NCI-H2196 (cell line): ENCODE data around the gene KLF16.
"Not testable (repeated sequence)": the region's sequence is repeated elsewhere in the genome, so short reads cannot be mapped to it uniquely, and the experiment has no call there.

Experiments
- DNase-seq: peaks from one replicate; lab custom pipeline; 2025; ENCODE audit not compliant: unreplicated experiment; lab: John Stamatoyannopoulos, UW

Gene KLF16

GRCh38 chr19:1863328-1863637, at the start of gene KLF16:
KLF16 (minus strand) TSS chr19:1863579; CDS start chr19:1863497, 82 bp downstream.
- no peak for DNase-seq

- DNase-seq = no peak
Observed at GRCh38 chr19:1912760-1913505, 49.6 kb upstream of the KLF16 start.

GRCh38 chr19:1911995-1912394, 48.6 kb upstream of the KLF16 start:
- no peak for DNase-seq

- DNase-seq = no peak
Observed at GRCh38 chr19:1911098-1911497, 47.7 kb upstream of the KLF16 start.

- no peak for DNase-seq
Observed at GRCh38 chr19:1910177-1910576, 46.8 kb upstream of the KLF16 start.

DNA sequence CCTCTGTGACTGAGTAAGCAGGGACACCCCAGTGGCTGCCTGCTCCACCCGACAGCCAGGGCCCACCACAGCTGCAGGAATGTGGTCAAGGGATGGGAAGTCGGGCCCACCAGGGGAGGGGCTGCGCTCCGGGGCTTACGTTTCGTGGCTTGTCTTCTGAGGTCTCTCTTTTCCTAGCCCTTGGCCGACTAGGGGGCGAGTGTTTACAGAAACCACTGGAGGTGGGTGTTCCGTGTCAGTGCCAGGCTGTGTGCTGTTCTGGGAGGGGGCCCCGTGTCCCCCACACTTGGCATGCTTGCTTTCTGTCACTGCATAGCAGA, 46.3 kb upstream of the KLF16 start:
- DNase-seq = no peak

GRCh38 chr19:1908364-1908678, 44.9 kb upstream of the KLF16 start:
- DNase-seq = no peak

DNA sequence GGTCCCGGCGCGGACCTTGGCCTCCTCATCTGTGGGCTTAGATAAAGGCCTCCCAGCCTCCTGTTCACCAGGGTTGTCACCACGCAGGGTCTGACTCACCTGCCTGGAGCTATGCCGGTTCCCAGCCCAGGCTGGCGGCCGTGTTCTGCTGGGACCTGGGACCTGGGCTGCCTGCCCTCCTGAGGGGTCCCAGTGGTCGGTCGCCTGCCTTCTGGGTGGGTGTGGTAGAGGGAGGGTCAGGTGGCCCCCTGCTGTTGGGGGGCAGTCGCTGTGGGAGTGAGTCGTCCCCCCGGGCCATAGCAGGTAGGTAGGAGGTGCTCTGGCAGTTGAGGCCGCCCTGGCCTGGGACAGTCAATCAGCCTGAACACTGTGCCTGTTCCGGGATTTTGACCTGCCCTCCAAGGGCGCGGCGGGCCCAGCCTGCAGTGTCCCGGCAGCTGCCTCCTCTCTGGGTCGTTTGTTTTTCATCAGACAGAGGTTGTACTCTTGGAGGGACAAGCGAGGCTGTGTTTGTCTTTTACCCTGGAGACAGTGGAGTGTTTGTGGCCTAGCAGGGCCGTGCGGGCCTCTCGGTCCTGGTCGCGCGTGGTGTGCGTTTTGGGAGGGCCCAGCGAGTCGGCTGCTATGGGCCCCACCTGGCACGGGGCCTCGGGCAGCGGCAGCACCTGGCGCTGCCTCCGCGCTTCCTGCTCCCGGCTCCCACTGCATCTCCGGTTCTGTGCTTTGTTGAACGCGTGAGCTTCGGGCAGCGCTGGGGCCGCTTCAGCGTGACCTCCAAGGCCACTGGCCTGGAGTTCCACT, 44.4 kb upstream of the KLF16 start:
- DNase-seq = no peak

GRCh38 chr19:1906985-1907562, 43.7 kb upstream of the KLF16 start:
- DNase-seq = no peak

DNA sequence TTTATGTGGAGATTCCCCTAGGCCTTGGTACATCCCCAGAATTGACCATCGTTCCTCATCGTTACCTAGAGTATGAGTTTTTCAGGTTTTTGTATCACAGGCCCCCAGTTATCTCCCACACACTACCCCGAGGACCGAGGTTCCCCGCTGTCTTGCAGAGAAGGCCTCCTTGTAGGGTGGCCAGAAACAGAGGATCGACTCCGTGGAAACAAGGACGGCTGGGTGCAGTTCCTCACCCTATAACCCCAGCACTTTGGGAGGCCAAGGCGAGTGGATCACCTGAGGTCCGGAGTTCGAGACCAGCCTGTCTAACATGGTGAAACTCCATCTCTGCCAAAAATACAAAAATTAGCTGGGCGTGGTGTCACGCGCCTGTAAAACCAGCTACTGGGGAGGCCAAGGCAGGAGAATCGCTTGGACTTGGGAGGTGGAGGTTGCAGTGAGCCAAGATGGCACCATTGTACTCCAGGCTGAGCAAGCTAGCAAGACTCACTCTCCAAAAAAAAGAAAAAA, 42.5 kb upstream of the KLF16 start:
- DNase-seq = no peak

DNA sequence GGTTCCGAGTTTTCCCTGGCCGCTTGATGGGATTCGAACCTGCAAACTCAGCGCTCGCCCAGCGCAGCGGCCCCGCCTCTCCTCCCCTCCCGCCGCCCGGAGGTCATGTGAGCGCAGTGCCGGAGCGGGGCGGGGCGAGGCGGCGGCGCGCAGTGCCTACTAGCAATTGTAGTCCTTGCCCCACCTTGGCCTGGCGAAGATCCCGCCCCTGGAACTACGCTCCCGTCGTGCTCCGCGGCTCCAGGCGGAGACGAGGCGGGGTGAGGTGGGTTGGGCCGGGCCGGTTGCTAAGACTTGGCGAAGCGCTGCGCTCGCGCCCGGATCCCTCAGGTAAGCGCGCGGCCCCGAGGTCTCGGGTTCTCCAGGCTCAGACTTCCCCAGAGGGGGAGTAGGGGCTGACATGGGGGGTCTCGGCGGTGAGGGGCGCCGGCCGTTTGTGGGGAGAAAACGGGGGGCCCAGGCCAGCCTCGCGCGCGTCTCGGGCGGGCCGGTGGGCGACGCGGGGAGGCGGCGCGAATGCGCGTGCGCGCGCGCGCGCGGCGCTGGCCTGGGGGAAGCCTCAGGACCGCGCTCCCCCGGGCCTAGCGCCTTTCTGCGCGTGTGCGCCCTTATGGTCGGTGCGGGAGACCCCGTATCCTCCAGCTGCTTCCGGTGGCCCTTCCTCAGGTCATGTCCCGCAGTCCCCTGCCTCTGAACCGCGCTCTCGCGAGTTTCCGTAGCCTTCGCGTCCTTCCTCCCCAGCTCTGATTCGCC, 41.9 kb upstream of the KLF16 start, which contains the start of the genes ADAT3 and SCAMP4:
ADAT3 (plus strand) TSS at position 290 of the 753 bp plus-strand sequence. CDS start 6,649 bp downstream, outside the sequence.
SCAMP4 (plus strand) TSS at position 290 of the 753 bp plus-strand sequence. CDS start 9,621 bp downstream, outside the sequence.
- peak; percentile 99 for DNase-seq

- DNase-seq = no peak
Observed at GRCh38 chr19:1904860-1905109, 41.4 kb upstream of the KLF16 start.

- DNase-seq = no peak
Observed at GRCh38 chr19:1902923-1903322, 39.5 kb upstream of the KLF16 start.

DNA sequence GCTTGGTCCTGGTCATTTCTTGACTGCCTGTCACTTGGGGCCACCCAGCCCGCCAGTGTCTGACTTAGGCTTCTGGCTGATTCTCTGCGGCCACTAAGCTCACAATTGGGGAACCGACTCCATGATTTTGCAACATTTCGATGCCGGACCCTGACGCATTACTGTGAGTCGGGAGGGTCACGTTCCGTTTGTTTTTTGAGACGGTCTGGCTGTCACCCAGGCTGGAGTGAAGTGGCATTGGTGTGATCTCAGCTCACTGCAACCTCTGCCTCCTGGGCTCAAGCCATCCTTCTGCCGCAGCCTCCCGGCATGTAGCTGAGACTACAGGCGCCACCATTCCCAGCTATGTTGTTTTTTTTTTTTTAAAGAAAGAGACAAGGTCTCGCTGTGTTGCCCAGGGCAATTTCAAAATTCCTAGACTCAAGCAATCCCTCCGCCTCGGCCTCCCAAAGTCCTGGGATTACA, 38.6 kb upstream of the KLF16 start:
- no peak for DNase-seq

GRCh38 chr19:1896508-1896907, 33.1 kb upstream of the KLF16 start:
- no peak for DNase-seq

DNA sequence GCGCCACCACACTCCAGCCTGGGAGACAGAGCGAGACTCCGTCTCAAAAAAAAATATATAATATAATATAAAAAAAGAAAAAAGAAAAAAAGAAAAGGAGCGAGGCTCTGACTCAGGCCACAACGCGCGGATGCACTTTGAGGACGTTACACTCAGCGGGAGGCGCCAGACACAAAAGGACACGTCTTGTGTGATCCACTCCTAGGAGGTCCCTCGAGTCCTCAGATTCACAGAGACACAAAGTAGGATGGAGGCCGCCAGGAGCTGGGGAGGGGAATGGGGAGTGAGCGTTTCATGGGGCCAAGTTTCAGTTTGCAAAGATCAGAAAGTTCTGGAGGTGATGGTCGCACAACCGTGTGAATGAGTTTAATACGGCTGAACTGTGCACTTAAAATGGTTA, 30.4 kb upstream of the KLF16 start:
- DNase-seq = no peak

- DNase-seq = no peak
Observed at GRCh38 chr19:1889907-1890306, 26.5 kb upstream of the KLF16 start.

DNA sequence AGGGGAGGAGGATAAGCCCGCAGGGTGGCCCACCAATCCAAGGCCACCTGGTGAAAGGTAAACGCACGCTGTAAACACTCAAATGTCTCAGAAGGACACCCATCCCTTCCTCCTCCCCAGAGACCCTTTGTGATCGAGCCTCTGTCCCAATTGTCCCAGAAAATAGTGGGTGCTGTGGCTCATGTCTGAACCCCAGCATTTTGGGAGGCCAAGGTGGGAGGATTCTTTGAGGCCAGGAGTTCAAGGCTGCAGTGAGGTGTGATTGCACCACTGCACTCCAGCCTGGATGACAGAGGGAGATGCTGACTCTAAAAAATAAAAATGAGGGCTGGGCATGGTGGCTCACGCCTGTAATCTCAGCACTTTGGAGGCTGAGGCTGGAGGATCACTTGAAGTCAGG, 25.0 kb upstream of the KLF16 start:
- DNase-seq = no peak

DNA sequence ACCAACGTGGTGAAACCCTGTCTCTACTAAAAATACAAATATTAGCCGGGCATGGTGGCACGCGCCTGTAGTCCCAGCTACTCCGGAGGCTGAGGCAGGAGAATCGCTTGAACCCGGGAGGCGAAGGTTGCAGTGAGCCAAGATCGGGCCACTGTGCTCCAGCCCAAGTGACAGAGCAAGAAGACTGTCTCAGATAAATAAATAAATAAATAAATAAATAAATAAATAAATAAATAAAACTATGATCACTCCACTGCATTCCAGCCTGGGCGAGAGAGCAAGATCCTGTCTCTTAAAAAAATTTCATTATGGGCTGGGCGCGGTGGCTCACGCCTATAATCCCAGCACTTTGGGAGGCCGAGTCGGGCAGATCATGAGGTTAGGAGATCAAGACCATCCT, 23.0 kb upstream of the KLF16 start:
- DNase-seq = not testable (repeated sequence)

GRCh38 chr19:1885398-1886119, 22.2 kb upstream of the KLF16 start, which contains the start of gene ABHD17A:
ABHD17A (minus strand) TSS chr19:1885496; CDS start chr19:1881566, 3,930 bp downstream.
- DNase-seq = peak; percentile 97
